GM18907 (cell line): ENCODE results near the gene MT1E.
"Not testable (repeated sequence)": the region's sequence is repeated elsewhere in the genome, so short reads cannot be mapped to it uniquely, and the experiment has no call there.

Source experiments
- ATAC-seq: cut with Tn5 transposase; IDR thresholded peaks from one replicate; pipeline ENCODE4 v1.9.1; 2021; ENCODE audit warnings: mild to moderate bottlenecking, moderate library complexity; ENCODE audit not compliant: unreplicated experiment

Gene MT1E

GRCh38 chr16:56625140-56625942 lies at the start of gene MT1E:
Gene MT1E, plus strand, starts transcription at chr16:56625781. Its CDS starts 71 bp downstream, at chr16:56625852.
- peak; percentile 57 for ATAC-seq

GRCh38 chr16:56576585-56577299 lies 48.8 kb upstream of the MT1E start:
- peak; percentile 83 for ATAC-seq

GRCh38 chr16:56577300-56577625 lies 48.3 kb upstream of the MT1E start:
- ATAC-seq, result no peak

- no peak for ATAC-seq
Observed at GRCh38 chr16:56580391-56581048, 45.1 kb upstream of the MT1E start.

GRCh38 chr16:56582911-56583310 lies 42.7 kb upstream of the MT1E start:
- not testable (repeated sequence) for ATAC-seq

- no peak for ATAC-seq
Observed at GRCh38 chr16:56583351-56584168, 42.0 kb upstream of the MT1E start.

- ATAC-seq, result no peak
Observed at GRCh38 chr16:56584276-56584675, 41.3 kb upstream of the MT1E start.

- ATAC-seq, result no peak
Observed at GRCh38 chr16:56588781-56589140, 36.8 kb upstream of the MT1E start.

GRCh38 chr16:56589141-56590039 lies 36.2 kb upstream of the MT1E start, which contains the start of gene MT3:
Gene MT3, plus strand, starts transcription at chr16:56589528. Its CDS starts 63 bp downstream, at chr16:56589591.
- ATAC-seq, result no peak

GRCh38 chr16:56591377-56592060 lies 34.1 kb upstream of the MT1E start:
- no peak for ATAC-seq

- no peak for ATAC-seq
Observed at GRCh38 chr16:56593573-56594291, 31.8 kb upstream of the MT1E start.

- ATAC-seq, result no peak
Observed at GRCh38 chr16:56594292-56594619, 31.3 kb upstream of the MT1E start.

- ATAC-seq, result no peak
Observed at GRCh38 chr16:56600398-56600999, 25.1 kb upstream of the MT1E start.

- ATAC-seq, result no peak
Observed at GRCh38 chr16:56601325-56601724, 24.3 kb upstream of the MT1E start.

GRCh38 chr16:56603589-56603988 lies 22.0 kb upstream of the MT1E start:
- ATAC-seq, result no peak

- ATAC-seq, result no peak
Observed at GRCh38 chr16:56604966-56605365, 20.6 kb upstream of the MT1E start.

- ATAC-seq, result no peak
Observed at GRCh38 chr16:56605475-56605874, 20.1 kb upstream of the MT1E start.

- ATAC-seq, result no peak
Observed at GRCh38 chr16:56606071-56606475, 19.5 kb upstream of the MT1E start.
